ENCODE data around the gene TIGD3. TPM values are rescaled to one million over a fixed set of nuclear protein-coding genes. Genes with fewer than 3 reads are reported as not detected.

TIGD3 gene
- total and polyA plus RNA-seq, 2 of the 13 experiments (the other 11 are each of a cell fraction or from before 2014, with no cell fraction given), result 0.49 to 4.9 TPM

DNA sequence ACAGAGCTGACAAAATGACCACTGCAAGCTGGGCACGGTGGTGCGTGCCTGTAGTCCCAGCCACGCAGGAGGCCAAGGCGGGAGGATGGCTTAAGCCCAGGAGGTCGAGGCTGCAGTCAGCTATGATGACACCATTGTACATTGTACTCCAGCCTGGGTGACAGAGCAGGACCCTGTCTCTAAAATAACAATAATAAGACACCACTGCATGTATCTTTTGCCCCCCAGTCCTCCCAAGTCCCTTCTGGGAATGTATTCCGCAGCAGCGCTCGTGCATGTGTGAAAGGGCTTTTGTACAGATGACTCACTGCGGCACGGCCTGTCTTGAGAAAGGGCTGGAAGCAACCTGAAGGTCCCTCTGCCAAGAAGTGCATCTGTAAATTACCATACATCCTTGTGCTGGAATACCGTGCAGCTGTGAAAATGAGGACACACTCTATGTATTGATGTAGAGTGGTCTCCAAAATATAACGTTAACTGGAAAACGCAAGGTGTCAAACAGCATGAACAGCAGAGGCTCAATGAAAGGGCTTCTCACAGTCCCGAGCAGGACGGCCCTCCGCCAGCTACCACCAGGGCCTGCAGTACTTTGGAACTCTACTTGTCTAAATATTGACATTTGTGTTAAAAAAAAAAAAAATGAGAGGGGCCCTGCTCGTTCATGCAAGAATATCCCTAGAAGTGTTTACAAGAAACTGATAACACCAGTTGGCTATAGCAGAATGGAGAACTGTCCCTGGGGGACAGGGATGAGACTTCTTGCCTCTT lies 48.9 kb upstream of the TIGD3 start (continued):
- TF ChIP-seq, protein P1, sequence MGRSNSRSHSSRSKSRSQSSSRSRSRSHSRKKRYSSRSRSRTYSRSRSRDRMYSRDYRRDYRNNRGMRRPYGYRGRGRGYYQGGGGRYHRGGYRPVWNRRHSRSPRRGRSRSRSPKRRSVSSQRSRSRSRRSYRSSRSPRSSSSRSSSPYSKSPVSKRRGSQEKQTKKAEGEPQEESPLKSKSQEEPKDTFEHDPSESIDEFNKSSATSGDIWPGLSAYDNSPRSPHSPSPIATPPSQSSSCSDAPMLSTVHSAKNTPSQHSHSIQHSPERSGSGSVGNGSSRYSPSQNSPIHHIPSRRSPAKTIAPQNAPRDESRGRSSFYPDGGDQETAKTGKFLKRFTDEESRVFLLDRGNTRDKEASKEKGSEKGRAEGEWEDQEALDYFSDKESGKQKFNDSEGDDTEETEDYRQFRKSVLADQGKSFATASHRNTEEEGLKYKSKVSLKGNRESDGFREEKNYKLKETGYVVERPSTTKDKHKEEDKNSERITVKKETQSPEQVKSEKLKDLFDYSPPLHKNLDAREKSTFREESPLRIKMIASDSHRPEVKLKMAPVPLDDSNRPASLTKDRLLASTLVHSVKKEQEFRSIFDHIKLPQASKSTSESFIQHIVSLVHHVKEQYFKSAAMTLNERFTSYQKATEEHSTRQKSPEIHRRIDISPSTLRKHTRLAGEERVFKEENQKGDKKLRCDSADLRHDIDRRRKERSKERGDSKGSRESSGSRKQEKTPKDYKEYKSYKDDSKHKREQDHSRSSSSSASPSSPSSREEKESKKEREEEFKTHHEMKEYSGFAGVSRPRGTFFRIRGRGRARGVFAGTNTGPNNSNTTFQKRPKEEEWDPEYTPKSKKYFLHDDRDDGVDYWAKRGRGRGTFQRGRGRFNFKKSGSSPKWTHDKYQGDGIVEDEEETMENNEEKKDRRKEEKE (IDR thresholded peaks at IDR 0.05), result no peak
- TF ChIP-seq ZMYM4 (CRISPR knock-in tag; IDR thresholded peaks at IDR 0.05) (no peak; the same call in 1 of the 2 replicates), ATF1 (CRISPR knock-in tag; IDR thresholded peaks at IDR 0.05) (no peak), ZSCAN12 (CRISPR knock-in tag; IDR thresholded peaks at IDR 0.05) (no peak), NFKBIZ (CRISPR knock-in tag; IDR thresholded peaks at IDR 0.05) (no peak), SIN3A (IDR thresholded peaks at IDR 0.05; ENCODE audit: borderline replicate concordance, low read depth, low read length) (0 out of 2 replicates have a peak, but pooled peaks have one; percentile 25), THAP11 (CRISPR knock-in tag; IDR thresholded peaks at IDR 0.05) (peak; percentile 41), ZMAT3 (CRISPR knock-in tag; conservative IDR thresholded peaks at IDR 0.05) (no peak), HCFC1 (IDR thresholded peaks at IDR 0.05; ENCODE audit: low read depth, low read length) (no peak), IKZF4 (CRISPR knock-in tag; IDR thresholded peaks at IDR 0.05; ENCODE audit: borderline replicate concordance, low read depth, not compliant biosample characterization) (no peak), RFX3 (CRISPR knock-in tag; IDR thresholded peaks at IDR 0.05) (no peak), ZNF251 (CRISPR knock-in tag; IDR thresholded peaks at IDR 0.05) (no peak), TGIF2 (CRISPR knock-in tag; IDR thresholded peaks at IDR 0.05) (no peak), POLR2AphosphoS5 (IDR thresholded peaks at IDR 0.05; ENCODE audit: low read depth, low read length) (no peak; the same call in 1 of the 2 replicates)
- TF ChIP-seq, protein P2, sequence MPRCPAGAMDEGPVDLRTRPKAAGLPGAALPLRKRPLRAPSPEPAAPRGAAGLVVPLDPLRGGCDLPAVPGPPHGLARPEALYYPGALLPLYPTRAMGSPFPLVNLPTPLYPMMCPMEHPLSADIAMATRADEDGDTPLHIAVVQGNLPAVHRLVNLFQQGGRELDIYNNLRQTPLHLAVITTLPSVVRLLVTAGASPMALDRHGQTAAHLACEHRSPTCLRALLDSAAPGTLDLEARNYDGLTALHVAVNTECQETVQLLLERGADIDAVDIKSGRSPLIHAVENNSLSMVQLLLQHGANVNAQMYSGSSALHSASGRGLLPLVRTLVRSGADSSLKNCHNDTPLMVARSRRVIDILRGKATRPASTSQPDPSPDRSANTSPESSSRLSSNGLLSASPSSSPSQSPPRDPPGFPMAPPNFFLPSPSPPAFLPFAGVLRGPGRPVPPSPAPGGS (CRISPR knock-in tag; IDR thresholded peaks at IDR 0.05), result no peak
- TF ChIP-seq, protein P3, sequence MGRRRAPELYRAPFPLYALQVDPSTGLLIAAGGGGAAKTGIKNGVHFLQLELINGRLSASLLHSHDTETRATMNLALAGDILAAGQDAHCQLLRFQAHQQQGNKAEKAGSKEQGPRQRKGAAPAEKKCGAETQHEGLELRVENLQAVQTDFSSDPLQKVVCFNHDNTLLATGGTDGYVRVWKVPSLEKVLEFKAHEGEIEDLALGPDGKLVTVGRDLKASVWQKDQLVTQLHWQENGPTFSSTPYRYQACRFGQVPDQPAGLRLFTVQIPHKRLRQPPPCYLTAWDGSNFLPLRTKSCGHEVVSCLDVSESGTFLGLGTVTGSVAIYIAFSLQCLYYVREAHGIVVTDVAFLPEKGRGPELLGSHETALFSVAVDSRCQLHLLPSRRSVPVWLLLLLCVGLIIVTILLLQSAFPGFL (CRISPR knock-in tag; IDR thresholded peaks at IDR 0.05), result no peak
- TF ChIP-seq, protein P4, sequence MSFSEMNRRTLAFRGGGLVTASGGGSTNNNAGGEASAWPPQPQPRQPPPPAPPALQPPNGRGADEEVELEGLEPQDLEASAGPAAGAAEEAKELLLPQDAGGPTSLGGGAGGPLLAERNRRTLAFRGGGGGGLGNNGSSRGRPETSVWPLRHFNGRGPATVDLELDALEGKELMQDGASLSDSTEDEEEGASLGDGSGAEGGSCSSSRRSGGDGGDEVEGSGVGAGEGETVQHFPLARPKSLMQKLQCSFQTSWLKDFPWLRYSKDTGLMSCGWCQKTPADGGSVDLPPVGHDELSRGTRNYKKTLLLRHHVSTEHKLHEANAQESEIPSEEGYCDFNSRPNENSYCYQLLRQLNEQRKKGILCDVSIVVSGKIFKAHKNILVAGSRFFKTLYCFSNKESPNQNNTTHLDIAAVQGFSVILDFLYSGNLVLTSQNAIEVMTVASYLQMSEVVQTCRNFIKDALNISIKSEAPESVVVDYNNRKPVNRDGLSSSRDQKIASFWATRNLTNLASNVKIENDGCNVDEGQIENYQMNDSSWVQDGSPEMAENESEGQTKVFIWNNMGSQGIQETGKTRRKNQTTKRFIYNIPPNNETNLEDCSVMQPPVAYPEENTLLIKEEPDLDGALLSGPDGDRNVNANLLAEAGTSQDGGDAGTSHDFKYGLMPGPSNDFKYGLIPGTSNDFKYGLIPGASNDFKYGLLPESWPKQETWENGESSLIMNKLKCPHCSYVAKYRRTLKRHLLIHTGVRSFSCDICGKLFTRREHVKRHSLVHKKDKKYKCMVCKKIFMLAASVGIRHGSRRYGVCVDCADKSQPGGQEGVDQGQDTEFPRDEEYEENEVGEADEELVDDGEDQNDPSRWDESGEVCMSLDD (CRISPR knock-in tag; IDR thresholded peaks at IDR 0.05; ENCODE audit: borderline replicate concordance), result no peak
- TF ChIP-seq, protein P5, sequence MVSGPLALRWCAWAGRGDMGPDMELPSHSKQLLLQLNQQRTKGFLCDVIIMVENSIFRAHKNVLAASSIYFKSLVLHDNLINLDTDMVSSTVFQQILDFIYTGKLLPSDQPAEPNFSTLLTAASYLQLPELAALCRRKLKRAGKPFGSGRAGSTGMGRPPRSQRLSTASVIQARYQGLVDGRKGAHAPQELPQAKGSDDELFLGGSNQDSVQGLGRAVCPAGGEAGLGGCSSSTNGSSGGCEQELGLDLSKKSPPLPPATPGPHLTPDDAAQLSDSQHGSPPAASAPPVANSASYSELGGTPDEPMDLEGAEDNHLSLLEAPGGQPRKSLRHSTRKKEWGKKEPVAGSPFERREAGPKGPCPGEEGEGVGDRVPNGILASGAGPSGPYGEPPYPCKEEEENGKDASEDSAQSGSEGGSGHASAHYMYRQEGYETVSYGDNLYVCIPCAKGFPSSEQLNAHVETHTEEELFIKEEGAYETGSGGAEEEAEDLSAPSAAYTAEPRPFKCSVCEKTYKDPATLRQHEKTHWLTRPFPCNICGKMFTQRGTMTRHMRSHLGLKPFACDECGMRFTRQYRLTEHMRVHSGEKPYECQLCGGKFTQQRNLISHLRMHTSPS (CRISPR knock-in tag; IDR thresholded peaks at IDR 0.05; ENCODE audit: low read depth), result no peak
